Measurements from ENCODE around the gene ARHGAP24.

ARHGAP24 gene

DNA sequence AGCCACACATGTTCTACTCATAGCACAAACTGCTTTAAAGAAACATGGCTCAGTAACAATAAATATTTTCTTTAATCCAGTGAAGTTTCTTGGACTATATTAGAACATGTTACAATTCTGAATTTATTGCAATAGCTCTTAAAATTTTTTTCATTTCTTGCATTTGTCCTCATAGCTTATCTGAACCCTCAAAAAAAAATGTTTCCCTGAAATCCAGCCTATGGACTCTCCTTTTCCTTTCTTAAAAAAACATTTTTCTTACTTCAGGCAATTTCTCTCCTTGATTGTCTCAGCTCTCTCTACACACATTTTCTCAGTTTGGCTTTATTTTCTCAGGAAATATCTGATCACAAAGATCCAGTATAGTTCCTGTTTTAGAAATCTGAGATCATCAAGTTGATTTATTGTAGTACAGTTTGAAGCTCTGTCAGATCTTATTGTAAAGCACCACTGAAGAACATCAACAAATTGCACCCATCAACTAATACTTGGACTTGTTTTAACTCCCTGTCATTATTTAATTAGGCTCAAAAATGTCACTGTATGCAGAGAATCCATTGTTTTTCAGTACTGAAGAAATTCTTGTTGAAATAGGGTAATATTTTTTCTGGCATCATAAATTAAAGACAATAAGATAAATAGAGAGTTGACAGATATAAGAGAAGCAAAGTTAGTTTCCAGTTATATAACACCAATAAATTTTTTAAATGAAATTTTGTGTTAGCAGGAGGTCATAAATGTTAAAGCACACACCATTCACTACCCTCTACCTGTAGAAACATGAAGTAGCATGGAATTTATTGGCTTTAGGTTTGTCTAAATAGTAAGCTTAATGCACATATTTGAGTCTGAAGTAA lies 317.7 kb downstream of the ARHGAP24 start:
- Histone ChIP-seq H3K9me2 (replicated peaks; ENCODE audit: insufficient read depth, low read length) (no peaks in the 10 kb centered on the region), H2AFZ (ENCODE audit: low read length) (no peak overlapping the region), H3K36me3 (replicated peaks; ENCODE audit: insufficient read depth, low read length) (no peaks in the 10 kb centered on the region), H3F3A (ENCODE audit: insufficient read depth, low read length) (no peaks in the 10 kb centered on the region), H3K4me1 (ENCODE audit: low read length) (no peaks in the 10 kb centered on the region), H3K79me2 (ENCODE audit: low read length) (no peaks in the 10 kb centered on the region), H4K20me1 (ENCODE audit: insufficient read depth, low read length) (no peaks in the 10 kb centered on the region), H3K27me3 (replicated peaks; ENCODE audit: insufficient read depth, low read length) (no peaks in the 10 kb centered on the region), H3K9me3 (replicated peaks; ENCODE audit: insufficient read depth, low read length) (no peaks in the 10 kb centered on the region), H3K4me3 (ENCODE audit: low read length) (no peak overlapping the region), H3K4me2 (ENCODE audit: low read depth, low read length) (no peak overlapping the region), H3K27ac (ENCODE audit: low read length) (no peak overlapping the region), H3K9ac (ENCODE audit: low read length) (no peak overlapping the region)
- no peak for DNase-seq
- TF ChIP-seq EZH2 (optimal IDR thresholded peaks at IDR 0.05; ENCODE audit: low read depth, low read length) (no peak), EZH2phosphoT487 (IDR thresholded peaks at IDR 0.05; ENCODE audit: low read length) (no peak), CTCF (IDR thresholded peaks at IDR 0.05; ENCODE audit: low read length) (no peak)

GRCh38 chr4:85793233-85793585 lies 318.3 kb downstream of the ARHGAP24 start:
- Histone ChIP-seq H3K4me1 (ENCODE audit: low read length) (no peaks in the 10 kb centered on the region), H3K4me2 (ENCODE audit: low read depth, low read length) (no peak overlapping the region), H3K9ac (ENCODE audit: low read length) (no peak overlapping the region), H3K4me3 (ENCODE audit: low read length) (no peak overlapping the region), H3K27me3 (replicated peaks; ENCODE audit: insufficient read depth, low read length) (no peaks in the 10 kb centered on the region), H3K9me2 (replicated peaks; ENCODE audit: insufficient read depth, low read length) (no peaks in the 10 kb centered on the region), H3K27ac (ENCODE audit: low read length) (no peak overlapping the region), H3K79me2 (ENCODE audit: low read length) (no peaks in the 10 kb centered on the region), H4K20me1 (ENCODE audit: insufficient read depth, low read length) (no peaks in the 10 kb centered on the region), H3K9me3 (replicated peaks; ENCODE audit: insufficient read depth, low read length) (no peaks in the 10 kb centered on the region), H2AFZ (ENCODE audit: low read length) (no peak overlapping the region), H3K36me3 (replicated peaks; ENCODE audit: insufficient read depth, low read length) (no peaks in the 10 kb centered on the region), H3F3A (ENCODE audit: insufficient read depth, low read length) (no peaks in the 10 kb centered on the region)
- DNase-seq, result no peak
- TF ChIP-seq EZH2phosphoT487 (IDR thresholded peaks at IDR 0.05; ENCODE audit: low read length) (no peak), CTCF (IDR thresholded peaks at IDR 0.05; ENCODE audit: low read length) (no peak)

- no peaks in the 10 kb centered on the region for H3K27me3 ChIP-seq (replicated peaks; ENCODE audit: insufficient read depth, low read length)
- H3K4me3 ChIP-seq (ENCODE audit: low read length), result no peak overlapping the region
- H2AFZ ChIP-seq (ENCODE audit: low read length), result no peak overlapping the region
- no peak overlapping the region for H3K9ac ChIP-seq (ENCODE audit: low read length)
- H3K79me2 ChIP-seq (ENCODE audit: low read length), result no peaks in the 10 kb centered on the region
- H3K9me3 ChIP-seq (replicated peaks; ENCODE audit: insufficient read depth, low read length), result no peaks in the 10 kb centered on the region
- H3K9me2 ChIP-seq (replicated peaks; ENCODE audit: insufficient read depth, low read length), result no peaks in the 10 kb centered on the region
- H3K36me3 ChIP-seq (replicated peaks; ENCODE audit: insufficient read depth, low read length), result no peaks in the 10 kb centered on the region
- no peak overlapping the region for H3K4me2 ChIP-seq (ENCODE audit: low read depth, low read length)
- no peaks in the 10 kb centered on the region for H3K4me1 ChIP-seq (ENCODE audit: low read length)
- H4K20me1 ChIP-seq (ENCODE audit: insufficient read depth, low read length), result no peaks in the 10 kb centered on the region
- H3F3A ChIP-seq (ENCODE audit: insufficient read depth, low read length), result no peaks in the 10 kb centered on the region
- no peak for DNase-seq
- H3K27ac ChIP-seq (ENCODE audit: low read length), result no peak overlapping the region
- TF ChIP-seq EZH2 (optimal IDR thresholded peaks at IDR 0.05; ENCODE audit: low read depth, low read length) (no peak), EZH2phosphoT487 (IDR thresholded peaks at IDR 0.05; ENCODE audit: low read length) (no peak)
Observed at GRCh38 chr4:85798012-85798770, 323.2 kb downstream of the ARHGAP24 start.

Measured in MM.1S (cell line).